ENCODE data around the gene ZFAND3.

ZFAND3 gene

GRCh38 chr6:37862430-37862829, 42.9 kb downstream of the ZFAND3 start:
- TF ChIP-seq, protein P1, sequence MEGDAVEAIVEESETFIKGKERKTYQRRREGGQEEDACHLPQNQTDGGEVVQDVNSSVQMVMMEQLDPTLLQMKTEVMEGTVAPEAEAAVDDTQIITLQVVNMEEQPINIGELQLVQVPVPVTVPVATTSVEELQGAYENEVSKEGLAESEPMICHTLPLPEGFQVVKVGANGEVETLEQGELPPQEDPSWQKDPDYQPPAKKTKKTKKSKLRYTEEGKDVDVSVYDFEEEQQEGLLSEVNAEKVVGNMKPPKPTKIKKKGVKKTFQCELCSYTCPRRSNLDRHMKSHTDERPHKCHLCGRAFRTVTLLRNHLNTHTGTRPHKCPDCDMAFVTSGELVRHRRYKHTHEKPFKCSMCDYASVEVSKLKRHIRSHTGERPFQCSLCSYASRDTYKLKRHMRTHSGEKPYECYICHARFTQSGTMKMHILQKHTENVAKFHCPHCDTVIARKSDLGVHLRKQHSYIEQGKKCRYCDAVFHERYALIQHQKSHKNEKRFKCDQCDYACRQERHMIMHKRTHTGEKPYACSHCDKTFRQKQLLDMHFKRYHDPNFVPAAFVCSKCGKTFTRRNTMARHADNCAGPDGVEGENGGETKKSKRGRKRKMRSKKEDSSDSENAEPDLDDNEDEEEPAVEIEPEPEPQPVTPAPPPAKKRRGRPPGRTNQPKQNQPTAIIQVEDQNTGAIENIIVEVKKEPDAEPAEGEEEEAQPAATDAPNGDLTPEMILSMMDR (conservative IDR thresholded peaks at IDR 0.05; ENCODE audit: low read length) = no peak
- DNase-seq (ENCODE audit: low read depth) = no peak
- H3K4me3 ChIP-seq (ENCODE audit: low read length) = no peak overlapping the region

DNA sequence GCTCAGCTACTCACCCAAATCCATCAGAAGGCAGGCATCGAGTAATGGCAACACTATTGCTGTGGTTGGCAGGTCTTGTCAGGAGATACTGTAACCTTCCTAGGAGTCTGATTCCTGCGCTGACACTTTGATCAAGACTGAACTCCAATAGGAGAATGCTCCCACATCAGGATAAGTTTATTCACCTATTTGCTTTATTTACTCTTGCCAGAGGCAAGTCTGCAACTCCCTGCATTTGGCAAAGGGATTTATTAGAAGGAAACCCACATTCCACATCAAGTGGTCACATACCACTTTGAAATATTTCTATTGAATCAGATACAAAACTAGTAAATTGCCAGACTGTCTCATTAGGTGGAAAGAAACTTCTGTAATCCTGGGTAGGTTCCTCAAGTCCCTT, 43.5 kb downstream of the ZFAND3 start:
- TF ChIP-seq, protein P1 (conservative IDR thresholded peaks at IDR 0.05; ENCODE audit: low read length) = no peak
- peak; percentile 73 for DNase-seq (ENCODE audit: low read depth)
- H3K4me3 ChIP-seq (ENCODE audit: low read length) = no peak overlapping the region

GRCh38 chr6:37864250-37864649, 44.7 kb downstream of the ZFAND3 start:
- TF ChIP-seq, protein P1 (conservative IDR thresholded peaks at IDR 0.05; ENCODE audit: low read length) = no peak
- H3K4me3 ChIP-seq (ENCODE audit: low read length) = no peak overlapping the region
- DNase-seq (ENCODE audit: low read depth) = no peak

- TF ChIP-seq, protein P1 (conservative IDR thresholded peaks at IDR 0.05; ENCODE audit: low read length) = no peak
- H3K4me3 ChIP-seq (ENCODE audit: low read length) = no peak overlapping the region
- DNase-seq (ENCODE audit: low read depth) = no peak
These were observed 46.0 kb downstream of the ZFAND3 start for GRCh38 chr6:37865504-37865903.

GRCh38 chr6:37866590-37867507, 47.3 kb downstream of the ZFAND3 start:
- DNase-seq (ENCODE audit: low read depth) = peak; percentile 11

DNA sequence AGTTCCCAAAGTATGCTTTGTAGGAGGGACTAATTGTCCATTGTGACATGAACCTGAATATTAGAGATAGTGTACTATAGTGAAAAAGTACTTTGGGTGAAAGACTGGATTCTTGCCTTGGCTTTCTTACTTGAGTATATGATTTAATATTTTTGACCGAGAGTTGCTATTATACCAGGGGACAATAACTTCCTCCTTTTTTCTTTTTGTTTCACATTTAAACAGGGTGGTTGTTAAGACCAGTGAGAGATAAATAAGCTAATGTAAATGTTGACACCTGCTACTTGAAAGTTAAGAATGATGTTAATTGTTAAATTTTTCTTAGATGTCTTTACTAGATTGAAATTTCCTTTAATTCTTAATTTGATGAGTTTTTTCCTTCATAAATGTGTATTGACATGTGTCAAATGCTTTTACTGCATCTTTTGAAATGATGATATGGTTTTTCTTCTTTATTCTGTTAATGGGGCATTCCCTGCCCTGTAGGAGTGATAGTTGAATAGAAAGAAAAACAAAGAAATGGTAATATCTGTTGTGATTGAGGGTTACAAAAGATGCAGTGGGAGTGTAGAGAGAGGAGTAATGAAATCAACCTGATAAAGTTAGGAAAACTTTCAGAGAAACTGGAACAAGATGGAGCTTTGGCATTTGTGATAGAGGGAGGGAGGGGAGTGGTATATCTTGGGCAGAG, 48.4 kb downstream of the ZFAND3 start:
- TF ChIP-seq, protein P1 (conservative IDR thresholded peaks at IDR 0.05; ENCODE audit: low read length) = no peak
- no peak overlapping the region for H3K4me3 ChIP-seq (ENCODE audit: low read length)
- DNase-seq (ENCODE audit: low read depth) = no peak

More at GRCh38 chr6:37866590-37867507, 47.3 kb downstream of the ZFAND3 start:
- no peak overlapping the region for H3K4me3 ChIP-seq (ENCODE audit: low read length)
- TF ChIP-seq, protein P1 (conservative IDR thresholded peaks at IDR 0.05; ENCODE audit: low read length) = no peak
